Epithelial cell of proximal tubule (primary cell): ENCODE results near the gene F5. TPM values are rescaled to one million over a fixed set of nuclear protein-coding genes. Genes with fewer than 3 reads are reported as not detected.

Source experiments
- DNase-seq: peaks from one replicate; pipeline ENCODE4 v3.0.0-alpha.2; 2011; ENCODE audit warnings: low read depth
- H3K4me3 ChIP-seq: 2 replicates; pipeline ENCODE4 v1.5.1; 2011; ENCODE audit warnings: low read depth, mild to moderate bottlenecking, low read length
- total RNA-seq: library from RNA; depleted of rRNA; stranded (reverse); fragments of >200 nt; gene quantifications from 2 replicates; pipeline ENCODE4 v1.2.3, GENCODE V29; 2015
- TF ChIP-seq, protein P1 (sequence below): conservative IDR thresholded peaks from 2 replicates; pipeline ENCODE4 v1.5.1; 2012; ENCODE audit warnings: low read depth, mild to moderate bottlenecking, low read length

The F5 gene
- total RNA-seq, 1 donor from 2014 or later, result not detected

GRCh38 chr1:169529068-169529642, 57.1 kb downstream of the F5 start:
- DNase-seq, result peak; percentile 56
- TF ChIP-seq, protein P1, sequence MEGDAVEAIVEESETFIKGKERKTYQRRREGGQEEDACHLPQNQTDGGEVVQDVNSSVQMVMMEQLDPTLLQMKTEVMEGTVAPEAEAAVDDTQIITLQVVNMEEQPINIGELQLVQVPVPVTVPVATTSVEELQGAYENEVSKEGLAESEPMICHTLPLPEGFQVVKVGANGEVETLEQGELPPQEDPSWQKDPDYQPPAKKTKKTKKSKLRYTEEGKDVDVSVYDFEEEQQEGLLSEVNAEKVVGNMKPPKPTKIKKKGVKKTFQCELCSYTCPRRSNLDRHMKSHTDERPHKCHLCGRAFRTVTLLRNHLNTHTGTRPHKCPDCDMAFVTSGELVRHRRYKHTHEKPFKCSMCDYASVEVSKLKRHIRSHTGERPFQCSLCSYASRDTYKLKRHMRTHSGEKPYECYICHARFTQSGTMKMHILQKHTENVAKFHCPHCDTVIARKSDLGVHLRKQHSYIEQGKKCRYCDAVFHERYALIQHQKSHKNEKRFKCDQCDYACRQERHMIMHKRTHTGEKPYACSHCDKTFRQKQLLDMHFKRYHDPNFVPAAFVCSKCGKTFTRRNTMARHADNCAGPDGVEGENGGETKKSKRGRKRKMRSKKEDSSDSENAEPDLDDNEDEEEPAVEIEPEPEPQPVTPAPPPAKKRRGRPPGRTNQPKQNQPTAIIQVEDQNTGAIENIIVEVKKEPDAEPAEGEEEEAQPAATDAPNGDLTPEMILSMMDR, result no peak
- H3K4me3 ChIP-seq, result no peak overlapping the region

DNA sequence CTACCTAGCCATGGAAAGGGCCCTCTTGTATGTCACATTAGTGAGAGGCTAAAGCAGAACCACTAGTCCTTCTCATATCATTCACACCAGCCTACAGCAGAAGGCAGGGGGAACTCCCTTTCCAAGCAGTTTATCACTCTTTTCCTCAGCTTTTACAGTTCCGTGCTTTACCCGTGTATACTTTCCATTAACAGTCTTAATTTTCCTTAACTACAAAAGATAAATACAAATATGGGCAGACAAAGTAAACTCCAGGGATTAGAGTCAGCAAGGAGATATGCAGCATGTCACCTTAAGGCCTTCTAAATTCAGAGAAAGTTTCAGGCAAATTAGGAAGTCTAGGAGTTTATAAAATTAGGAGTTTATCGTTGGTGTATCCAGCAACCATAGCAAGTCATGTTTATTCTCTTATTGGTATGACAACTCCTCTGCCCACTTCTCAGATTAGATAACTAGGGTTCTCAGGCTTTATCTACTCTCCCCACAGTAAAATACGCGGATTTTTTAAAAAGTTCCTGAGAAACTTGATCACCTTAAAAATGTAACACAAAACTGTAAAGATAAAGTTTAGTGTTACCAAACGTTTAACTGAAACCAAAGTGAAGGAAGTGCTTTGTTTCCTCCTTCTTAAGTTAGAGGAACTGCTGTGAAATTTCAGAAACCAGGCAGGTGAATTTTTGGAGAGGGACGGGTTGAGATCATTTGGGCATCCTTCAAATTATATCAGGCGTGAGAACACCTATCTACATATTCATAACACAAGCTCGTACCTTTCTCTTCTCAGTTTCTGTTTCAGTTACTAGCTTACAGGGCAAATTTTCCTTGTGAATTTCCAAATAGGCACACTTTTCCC, 57.8 kb downstream of the F5 start:
- TF ChIP-seq, protein P1, result no peak
- H3K4me3 ChIP-seq, result no peak overlapping the region
- no peak for DNase-seq

GRCh38 chr1:169527451-169528214, 58.6 kb downstream of the F5 start:
- H3K4me3 ChIP-seq, result no peak overlapping the region
- TF ChIP-seq, protein P1, result no peak
- no peak for DNase-seq

DNA sequence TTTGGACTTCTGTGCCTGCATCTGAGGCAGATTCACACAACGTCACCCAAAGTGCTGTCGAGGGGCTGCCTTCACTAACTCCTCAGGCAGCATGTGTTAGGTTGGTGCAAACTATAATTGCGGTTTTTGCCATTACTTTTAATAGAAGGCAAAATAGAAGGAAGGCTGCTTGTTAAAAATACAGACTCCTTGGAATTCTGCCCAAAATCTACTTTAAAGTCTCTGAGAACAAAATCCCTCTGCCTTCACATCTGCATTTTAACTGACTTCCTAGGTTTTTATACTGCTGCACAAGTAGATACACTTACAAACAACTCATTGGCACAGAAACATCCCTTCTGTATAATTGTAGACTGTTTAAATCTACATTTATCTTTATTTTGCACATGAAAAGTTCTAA, 59.3 kb downstream of the F5 start:
- TF ChIP-seq, protein P1, result no peak
- no peak for DNase-seq
- no peak overlapping the region for H3K4me3 ChIP-seq

- no peak overlapping the region for H3K4me3 ChIP-seq
- TF ChIP-seq, protein P1, result no peak
- no peak for DNase-seq
These were observed 60.0 kb downstream of the F5 start for GRCh38 chr1:169526120-169526832.

GRCh38 chr1:169525391-169525790, 60.9 kb downstream of the F5 start:
- H3K4me3 ChIP-seq, result no peak overlapping the region
- TF ChIP-seq, protein P1, result no peak
- no peak for DNase-seq
